Tibial nerve (tissue), 4 donors: Measurements from ENCODE around the gene FPGS. TPM values are rescaled to one million over a fixed set of nuclear protein-coding genes. Genes with fewer than 3 reads are reported as not detected.

Source experiments
- DNase-seq, 2 donors: peaks; one replicate each; pipeline ENCODE4 v3.0.0-alpha.2; 2019; ENCODE audit warnings: low spot score in 2 of 2
- H3K27ac ChIP-seq, 4 donors: fragments of 200-600 bp; sonication (generic) in 3 of 4; one replicate each; pipeline ENCODE4 v1.5.1; 2017 to 2019; ENCODE audit warnings: mild to moderate bottlenecking in 1 of 4
- H3K27me3 ChIP-seq, 2 donors: fragments of 200-600 bp; sonication (generic) in 1 of 2; one replicate each; pipeline versions ENCODE4 v1.5.1 to v1.6.0; 2017 to 2019
- H3K36me3 ChIP-seq, 3 donors: fragments of 200-600 bp; sonication (generic); one replicate each; pipeline ENCODE4 v1.5.1; 2018 to 2019
- H3K4me1 ChIP-seq, 4 donors: fragments of 200-600 bp; sonication (generic) in 3 of 4; one replicate each; pipeline ENCODE4 v1.5.1; 2017 to 2019
- H3K4me3 ChIP-seq, 4 donors: fragments of 200-600 bp; sonication (generic) in 3 of 4; one replicate each; pipeline ENCODE4 v1.5.1; 2017 to 2019; ENCODE audit warnings: mild to moderate bottlenecking in 1 of 4, moderate library complexity in 1 of 4
- H3K9me3 ChIP-seq, 4 donors: fragments of 200-600 bp; sonication (generic) in 3 of 4; one replicate each; pipeline ENCODE4 v1.5.1; 2017 to 2019
- CTCF ChIP-seq, 5 experiments: fragments of 200-600 bp in 3 of 5; fragments of 450-650 bp in 2 of 5; sonication (generic) in 3 of 5; IDR thresholded peaks; one replicate each; pipeline ENCODE4 v1.5.1; 2016 to 2019; ENCODE audit warnings: antibody characterized with exemption in 5 of 5, mild to moderate bottlenecking in 3 of 5, moderate library complexity in 2 of 5
- EP300 ChIP-seq, 2 donors: sonication (generic); formaldehyde crosslinking; IDR thresholded peaks; one replicate each; pipeline ENCODE4 v1.6.1; 2017; ENCODE audit warnings: antibody characterized with exemption in 2 of 2, mild to moderate bottlenecking in 1 of 2
- POLR2A ChIP-seq, 2 donors: fragments of 450-650 bp; IDR thresholded peaks; one replicate each; pipeline ENCODE4 v1.6.1; 2017; ENCODE audit warnings: antibody characterized with exemption in 2 of 2, mild to moderate bottlenecking in 2 of 2, moderate library complexity in 2 of 2
- WGBS, 2 donors: methylation state at CpG; one replicate each; pipeline ENCODE4 v1.1.5; 2018; 5-methylcytosine and 5-hydroxymethylcytosine counted together
- total RNA-seq, 4 donors: library from RNA; depleted of rRNA; stranded (reverse); fragments of >200 nt; gene quantifications; one replicate each; pipeline ENCODE4 v1.1.0, GENCODE V29; 2016

Gene FPGS
- total RNA-seq, 4 donors from 2014 or later, result 136 to 309 (median 143) TPM

GRCh38 chr9:127776195-127776923, 26.3 kb upstream of the FPGS start:
- Histone ChIP-seq H3K27ac (peak overlapping the region in 1 of 4 donors; percentile 78), H3K4me1 (peaks cover 0 to 40% (median 19%) of the 10 kb centered on the region in 4 donors), H3K36me3 (no peaks in the 10 kb centered on the region), H3K27me3 (no peaks in the 10 kb centered on the region), H3K9me3 (no peaks in the 10 kb centered on the region), H3K4me3 (peak overlapping the region in 2 of 4 donors; percentile 13 to 33)
- TF ChIP-seq POLR2A (IDR thresholded peaks at IDR 0.05) (no peak), CTCF (IDR thresholded peaks at IDR 0.05) (no peak), EP300 (IDR thresholded peaks at IDR 0.05) (no peak)
- DNase-seq, result no peak
- WGBS, 2 donors, result 52 to 69% methylated on average over 15 of the region's 15 CpGs

GRCh38 chr9:127776924-127777289, 25.8 kb upstream of the FPGS start:
- no peak for TF ChIP-seq POLR2A (IDR thresholded peaks at IDR 0.05)
- no peak for TF ChIP-seq CTCF (IDR thresholded peaks at IDR 0.05)
- no peak for TF ChIP-seq EP300 (IDR thresholded peaks at IDR 0.05)

DNA sequence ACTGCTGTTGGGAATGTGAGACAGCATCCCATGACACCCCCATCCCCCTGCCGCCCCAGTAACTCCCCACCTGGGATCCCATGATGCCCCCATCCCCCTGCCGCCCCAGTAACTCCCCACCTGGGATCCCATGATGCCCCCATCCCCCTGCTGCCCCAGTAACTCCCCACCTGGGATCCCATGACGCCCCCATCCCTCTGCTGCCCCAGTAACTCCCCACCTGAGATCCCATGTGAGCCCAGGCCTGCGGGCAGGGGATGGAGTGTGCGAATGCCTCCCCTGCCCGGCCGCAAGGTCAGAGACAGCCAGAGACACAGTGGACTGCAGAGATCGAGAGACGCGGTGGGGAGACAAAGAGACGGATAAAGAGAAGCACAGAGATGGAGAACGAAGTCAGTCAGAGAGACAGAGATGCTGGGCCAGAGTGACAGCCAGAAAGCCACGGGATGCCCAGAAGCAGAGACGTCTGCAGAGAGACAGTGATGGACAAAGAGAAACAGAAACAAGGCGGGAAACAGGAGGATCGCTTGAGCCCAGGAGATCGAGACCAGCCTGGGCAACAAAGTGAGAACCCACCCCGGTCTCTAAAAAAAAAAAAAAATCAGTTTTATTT, 25.2 kb upstream of the FPGS start:
- whole genome bisulfite sequencing, 2 donors, result 71 to 77% methylated on average over 18 of the region's 18 CpGs
- Histone ChIP-seq H3K27ac (peak overlapping the region in 2 of 4 donors; percentile 71 to 78), H3K27me3 (no peaks in the 10 kb centered on the region), H3K36me3 (no peaks in the 10 kb centered on the region), H3K4me1 (peaks cover 0 to 34% (median 17%) of the 10 kb centered on the region in 4 donors), H3K4me3 (peak overlapping the region in 2 of 4 donors; percentile 13 to 33), H3K9me3 (no peaks in the 10 kb centered on the region)
- DNase-seq, result no peak
- TF ChIP-seq POLR2A (IDR thresholded peaks at IDR 0.05) (no peak), CTCF (IDR thresholded peaks at IDR 0.05) (no peak), EP300 (IDR thresholded peaks at IDR 0.05) (no peak)

More at GRCh38 chr9:127776924-127777289, 25.8 kb upstream of the FPGS start:
- 59 to 71% methylated on average over 5 of the region's 5 CpGs for WGBS, 2 donors
- no peaks in the 10 kb centered on the region for H3K36me3 ChIP-seq
- peak overlapping the region in 1 of 4 donors; percentile 78 for H3K27ac ChIP-seq
- no peaks in the 10 kb centered on the region for H3K9me3 ChIP-seq
- no peaks in the 10 kb centered on the region for H3K27me3 ChIP-seq
- peak overlapping the region in 2 of 4 donors; percentile 13 to 33 for H3K4me3 ChIP-seq
- DNase-seq, result no peak
- H3K4me1 ChIP-seq, result peaks cover 0 to 35% (median 17%) of the 10 kb centered on the region in 4 donors

DNA sequence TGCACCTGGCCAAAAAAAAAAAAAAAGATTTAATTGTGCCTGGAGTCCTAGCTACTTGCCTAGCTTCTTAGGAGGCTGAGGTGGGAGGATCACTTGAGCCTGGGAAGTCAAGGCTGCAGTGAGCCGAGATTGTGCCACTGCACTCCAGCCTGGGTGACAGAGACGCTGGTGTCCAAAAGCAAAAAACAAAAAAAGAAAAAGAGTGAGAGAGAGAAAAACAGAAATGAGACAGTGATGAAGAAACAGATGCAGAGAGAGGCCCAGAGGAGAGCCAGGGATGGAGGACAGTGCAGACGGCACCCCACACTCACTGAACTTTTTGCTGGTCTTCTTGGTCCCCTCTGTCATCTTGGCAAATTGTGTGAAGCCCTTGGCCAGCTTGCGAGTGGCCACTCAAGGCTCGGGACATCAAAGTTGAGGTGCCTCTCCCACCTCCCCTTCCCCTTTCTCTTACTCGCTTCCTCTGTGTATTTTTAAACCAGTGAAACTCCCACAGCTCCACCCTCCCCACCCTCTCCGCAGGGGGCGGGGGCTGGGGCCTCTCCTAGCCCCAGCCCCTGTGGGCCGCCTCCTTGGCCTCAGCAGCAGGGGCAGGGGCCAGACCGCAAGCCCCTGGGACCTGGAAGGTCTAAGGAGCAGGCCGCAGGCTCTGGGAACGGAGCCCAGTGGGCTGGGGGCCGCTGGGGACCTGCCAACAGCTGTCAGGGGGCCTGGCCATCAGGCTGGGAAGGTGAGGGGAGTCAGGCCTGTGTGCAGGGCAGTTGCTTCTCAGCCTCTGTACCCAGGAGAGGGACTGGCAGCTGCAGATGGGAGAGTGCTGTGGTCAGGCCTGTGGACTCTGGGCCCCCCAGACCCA, 24.2 kb upstream of the FPGS start, which contains the start of gene SH2D3C:
Gene SH2D3C (minus strand): TSS at position 387 of the 856 bp plus-strand sequence. CDS start 39 bp downstream, at position 348.
- Histone ChIP-seq H3K4me1 (peaks cover 0 to 43% (median 22%) of the 10 kb centered on the region in 4 donors), H3K9me3 (no peaks in the 10 kb centered on the region), H3K27me3 (no peaks in the 10 kb centered on the region), H3K4me3 (peak within 1 kb of the TSS in 2 of 4 donors; percentile 13 to 33), H3K36me3 (no peaks in the 10 kb centered on the region), H3K27ac (peak within 1 kb of the TSS; percentile 15 to 85 (median 74))
- no peak for DNase-seq
- 23% methylated on average over 13 of the region's 13 CpGs for WGBS, 2 donors
- TF ChIP-seq CTCF (IDR thresholded peaks at IDR 0.05) (no peak), EP300 (IDR thresholded peaks at IDR 0.05) (no peak), POLR2A (IDR thresholded peaks at IDR 0.05) (no peak)
